Heart right ventricle (tissue), 16 donors: ENCODE data around the gene C19orf47. TPM values are rescaled to one million over a fixed set of nuclear protein-coding genes. Genes with fewer than 3 reads are reported as not detected.
"Not testable (repeated sequence)": the region's sequence is repeated elsewhere in the genome, so short reads cannot be mapped to it uniquely, and the experiment has no call there.

Experiments
- ATAC-seq, 8 donors: fragments of 200-7000 bp; cut with Tn5 transposase; one replicate each; pipeline ENCODE4 v1.9.1; 2020; ENCODE audit warnings: mild to moderate bottlenecking in 8 of 8, moderate library complexity in 8 of 8, moderate number of reproducible peaks in 1 of 8
- DNase-seq, 2 donors: peaks; one replicate each; pipeline ENCODE4 v3.0.0-alpha.2; 2020
- H3K27ac ChIP-seq, 10 donors: fragments of 200-600 bp; sonication (generic) in 2 of 10; one replicate each; pipeline versions ENCODE4 v1.5.0 to v1.8.0; 2020 to 2022; ENCODE audit warnings: mild to moderate bottlenecking in 3 of 10
- H3K27me3 ChIP-seq, 7 donors: fragments of 200-600 bp; one replicate each; pipeline ENCODE4 v1.8.0; 2021 to 2022; ENCODE audit warnings: mild to moderate bottlenecking in 2 of 7
- H3K36me3 ChIP-seq, 9 donors: fragments of 200-600 bp; sonication (generic) in 1 of 9; one replicate each; pipeline versions ENCODE4 v1.5.0 to v1.8.0; 2020 to 2022; ENCODE audit warnings: mild to moderate bottlenecking in 2 of 9
- H3K4me1 ChIP-seq, 9 donors: fragments of 200-600 bp; sonication (generic) in 1 of 9; one replicate each; pipeline versions ENCODE4 v1.5.0 to v1.8.0; 2020 to 2022; ENCODE audit warnings: mild to moderate bottlenecking in 4 of 9
- H3K4me3 ChIP-seq, 10 donors: fragments of 200-600 bp; sonication (generic) in 2 of 10; one replicate each; pipeline versions ENCODE4 v1.5.0 to v1.8.0; 2020 to 2022; ENCODE audit warnings: mild to moderate bottlenecking in 7 of 10, moderate library complexity in 2 of 10
- H3K9me3 ChIP-seq, 11 donors: fragments of 200-600 bp in 10 of 11; sonication (generic) in 2 of 11; one replicate each; pipeline versions ENCODE4 v1.5.0 to v1.8.0; 2013 to 2022; ENCODE audit warnings: mild to moderate bottlenecking in 2 of 11, control low read depth in 1 of 11, moderate library complexity in 1 of 11
- WGBS, 2 donors: extraction: QIAGEN DNeasy Blood & Tissue Kit; methylation state at CpG; one replicate each; pipeline ENCODE4 v1.1.7; 2013; ENCODE audit warnings: inconsistent platforms in 1 of 2; 5-methylcytosine and 5-hydroxymethylcytosine counted together
- intact Hi-C, 10 donors: fragments of 100-400 bp; cut with DNase I; formaldehyde crosslinking; loops; one replicate each; pipeline versions ENCODE4 v1.11.1 to v1.14.2; 2022
- polyA plus RNA-seq, 2 donors: library from polyadenylated mRNA; stranded (reverse); fragments of 200-250 nt; gene quantifications; one replicate each; pipeline ENCODE4 v1.2.3, GENCODE V29; 2013
- total RNA-seq, 10 donors: library from RNA; stranded (reverse); fragmentation: NEBNext Ultra II Directional in 3 of 10; extraction: Animal tissue kit (Norgen Biotek cat#: 25700) in 3 of 10; gene quantifications; one replicate each; pipeline versions ENCODE4 v1.2.1 to v1.2.4, GENCODE V29; 2021 to 2023
- TF ChIP-seq, protein P1 (sequence below), 9 donors: fragments of 200-600 bp; sonication (generic) in 2 of 9; IDR thresholded peaks; one replicate each; pipeline versions ENCODE4 v1.5.0 to v1.8.0; 2021 to 2022; ENCODE audit warnings: antibody characterized with exemption in 9 of 9, mild to moderate bottlenecking in 5 of 9, moderate library complexity in 1 of 9
- donor health status: Arrhythmogenic right ventricular cardiomyopathy.
- donor health status: ischemic (EF 13 %, LVEDD 7.1; RV severe dilation, severe dysfunction).
- donor health status: healthy with polysubstance abuse.
- donor health status: DM: no; HTN: yes; CAD: no.
- donor health status: DM: no; HTN: no; CAD: no.
- donor health status: ischemic (EF 25% LVEDD 6.9; RV normal size, moderate dysfunction).
- donor health status: ischemic (EF 25% LVEDD 5.7; RV mildly dilated, moderate dysfunction).
- donor health status: healthy.
- donor health status: DM: yes; HTN: yes; CAD: no.
- donor health status: Ischemic cardiomyopathy.
- donor health status: ischemic (EF 35%, LVEDD 5.7; RV mildly dilated, moderate dysfunction).
- donor health status: nonischemic (EF 11% LVEDD 7.7; RV severe dilation, severe dysfunction).
- donor health status: DM: yes; HTN: yes; CAD: no.
- donor health status: PGD.
- donor health status: ischemic (EF 29% LVEDD 5.4; RV normal size, mild dysfunction).
- donor health status: nonischemic (EF 23%, LVEDD 6.1; RV moderate dilation, normal function).

Gene C19orf47
- total and polyA plus RNA-seq, 12 donors: 138 to 347 (median 150) TPM

DNA sequence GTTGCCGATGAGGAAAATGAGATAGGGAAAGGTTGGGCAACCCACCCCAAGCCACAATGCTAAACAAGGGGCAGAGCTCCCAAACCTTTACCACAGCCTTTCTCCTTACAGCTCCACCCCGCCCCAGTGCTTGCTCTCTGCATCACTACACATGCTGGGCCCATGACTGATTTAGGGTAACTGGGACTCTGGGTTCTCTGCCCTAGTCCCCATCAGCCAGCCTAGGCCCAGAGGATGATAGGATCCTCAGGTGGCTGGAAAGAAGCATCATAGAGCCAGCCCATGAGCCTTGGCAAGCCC is 11.6 kb downstream of the C19orf47 start:
- no peak overlapping the region for H3K4me3 ChIP-seq
- 89 to 92% methylated on average over 2 of the region's 2 CpGs for WGBS, 2 donors
- intact Hi-C loops: no loop called here
- no peak for DNase-seq
- H3K9me3 ChIP-seq: no peaks in the 10 kb centered on the region
- no peak for ATAC-seq
- no peaks in the 10 kb centered on the region for H3K27me3 ChIP-seq
- no peak overlapping the region for H3K27ac ChIP-seq
- peaks cover 0 to 83% (median 29%) of the 10 kb centered on the region in 9 donors for H3K36me3 ChIP-seq
- H3K4me1 ChIP-seq: peaks cover 0 to 17% (median 7%) of the 10 kb centered on the region in 9 donors
- TF ChIP-seq, protein P1, sequence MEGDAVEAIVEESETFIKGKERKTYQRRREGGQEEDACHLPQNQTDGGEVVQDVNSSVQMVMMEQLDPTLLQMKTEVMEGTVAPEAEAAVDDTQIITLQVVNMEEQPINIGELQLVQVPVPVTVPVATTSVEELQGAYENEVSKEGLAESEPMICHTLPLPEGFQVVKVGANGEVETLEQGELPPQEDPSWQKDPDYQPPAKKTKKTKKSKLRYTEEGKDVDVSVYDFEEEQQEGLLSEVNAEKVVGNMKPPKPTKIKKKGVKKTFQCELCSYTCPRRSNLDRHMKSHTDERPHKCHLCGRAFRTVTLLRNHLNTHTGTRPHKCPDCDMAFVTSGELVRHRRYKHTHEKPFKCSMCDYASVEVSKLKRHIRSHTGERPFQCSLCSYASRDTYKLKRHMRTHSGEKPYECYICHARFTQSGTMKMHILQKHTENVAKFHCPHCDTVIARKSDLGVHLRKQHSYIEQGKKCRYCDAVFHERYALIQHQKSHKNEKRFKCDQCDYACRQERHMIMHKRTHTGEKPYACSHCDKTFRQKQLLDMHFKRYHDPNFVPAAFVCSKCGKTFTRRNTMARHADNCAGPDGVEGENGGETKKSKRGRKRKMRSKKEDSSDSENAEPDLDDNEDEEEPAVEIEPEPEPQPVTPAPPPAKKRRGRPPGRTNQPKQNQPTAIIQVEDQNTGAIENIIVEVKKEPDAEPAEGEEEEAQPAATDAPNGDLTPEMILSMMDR (IDR thresholded peaks at IDR 0.05): no peak

DNA sequence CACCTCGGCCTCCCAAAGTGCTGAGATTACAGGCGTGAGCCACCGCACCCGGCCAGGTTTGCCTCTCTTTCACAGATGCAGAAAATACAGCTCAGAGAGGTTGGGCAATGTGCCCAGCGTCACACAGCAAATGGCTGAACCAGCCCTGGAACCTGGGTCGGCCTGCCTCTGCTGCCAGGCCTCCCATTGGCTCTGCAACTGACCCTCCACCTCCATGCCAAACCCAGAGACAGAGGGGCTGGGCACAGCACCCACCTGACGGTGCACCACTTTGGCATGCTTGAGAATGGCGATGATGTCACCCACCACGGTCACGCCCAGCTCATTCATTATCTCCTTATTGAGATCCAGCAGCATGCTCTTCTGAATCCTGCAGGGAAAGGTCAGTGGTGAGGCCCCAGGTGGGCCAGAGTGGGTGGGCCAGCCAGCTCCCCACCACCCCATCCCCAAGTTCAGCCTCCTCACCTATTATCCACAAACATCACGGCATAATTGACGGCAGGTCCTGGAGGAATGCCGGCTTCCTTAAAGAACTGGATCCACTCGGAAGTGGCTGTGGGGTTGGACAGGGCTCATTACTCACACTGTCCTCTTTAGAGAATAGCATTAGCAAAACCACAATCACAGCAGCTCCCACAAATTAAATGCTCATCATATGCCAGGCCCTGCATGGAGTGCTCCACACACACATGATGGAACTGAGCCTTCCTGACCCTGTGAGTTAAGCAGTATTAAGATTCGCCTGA is 12.2 kb downstream of the C19orf47 start:
- WGBS, 2 donors: 91 to 92% methylated on average over 15 of the region's 15 CpGs
- Histone ChIP-seq H3K4me3 (no peak overlapping the region), H3K4me1 (peaks cover 0 to 12% (median 3%) of the 10 kb centered on the region in 9 donors), H3K36me3 (peaks cover 0 to 84% (median 34%) of the 10 kb centered on the region in 9 donors), H3K27me3 (no peaks in the 10 kb centered on the region), H3K9me3 (no peaks in the 10 kb centered on the region), H3K27ac (no peak overlapping the region)
- TF ChIP-seq, protein P1 (IDR thresholded peaks at IDR 0.05): no peak
- ATAC-seq (peak in 1 of 8 donors; percentile 25), DNase-seq (no peak)
- intact Hi-C loops: no loop called here

DNA sequence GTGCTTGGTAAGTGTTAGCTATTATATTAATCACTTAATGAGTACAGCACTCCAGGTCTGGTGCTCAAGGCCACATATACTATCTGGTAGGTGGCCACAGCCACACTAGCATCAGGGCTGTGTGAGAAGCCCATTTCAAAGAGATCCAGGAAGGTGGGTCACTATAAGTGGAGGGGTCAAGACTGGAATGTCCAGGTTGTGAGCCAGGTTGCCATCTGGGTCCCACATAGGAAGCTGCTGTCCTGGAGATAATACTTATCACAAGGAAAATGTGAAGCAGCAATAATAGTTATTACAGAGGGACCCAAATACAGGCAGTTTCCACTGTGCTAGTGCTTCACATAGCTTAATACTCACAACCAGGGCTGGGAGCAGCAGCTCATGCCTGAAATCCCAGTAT is 13.1 kb downstream of the C19orf47 start:
- DNase-seq (no peak), ATAC-seq (no peak)
- intact Hi-C loops: no loop called here
- Histone ChIP-seq H3K27me3 (no peaks in the 10 kb centered on the region), H3K27ac (no peak overlapping the region), H3K4me1 (peaks cover 0 to 5% (median 0%) of the 10 kb centered on the region in 9 donors), H3K36me3 (peaks cover 0 to 84% (median 40%) of the 10 kb centered on the region in 9 donors), H3K4me3 (no peak overlapping the region), H3K9me3 (no peaks in the 10 kb centered on the region)
- TF ChIP-seq, protein P1 (IDR thresholded peaks at IDR 0.05): no peak

DNA sequence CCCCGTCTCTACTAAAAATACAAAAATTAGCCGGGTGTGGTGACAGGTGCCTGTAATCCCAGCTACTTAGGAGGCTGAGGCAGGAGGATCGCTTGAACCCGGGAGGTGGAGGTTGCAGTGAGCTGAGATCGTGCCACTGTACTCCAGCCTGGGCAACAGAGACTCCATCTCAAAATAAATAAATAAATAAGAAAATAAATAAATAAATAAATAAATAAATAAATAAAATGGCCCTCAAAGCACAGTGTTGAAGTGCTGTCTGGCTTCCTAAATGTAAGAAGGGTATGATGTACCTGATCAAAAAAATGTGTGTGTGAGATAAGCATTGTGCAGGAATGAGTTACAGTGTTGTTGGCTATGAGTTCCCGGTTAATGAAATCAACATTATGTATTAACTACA is 15.1 kb downstream of the C19orf47 start:
- peaks cover 0 to 89% (median 50%) of the 10 kb centered on the region in 9 donors for H3K36me3 ChIP-seq
- H3K9me3 ChIP-seq, H3K27me3 ChIP-seq, H3K4me1 ChIP-seq, H3K4me3 ChIP-seq, H3K27ac ChIP-seq, DNase-seq, ATAC-seq, intact Hi-C loops: not testable (repeated sequence)
- 95 to 97% methylated on average over 6 of the region's 6 CpGs for WGBS, 2 donors

DNA sequence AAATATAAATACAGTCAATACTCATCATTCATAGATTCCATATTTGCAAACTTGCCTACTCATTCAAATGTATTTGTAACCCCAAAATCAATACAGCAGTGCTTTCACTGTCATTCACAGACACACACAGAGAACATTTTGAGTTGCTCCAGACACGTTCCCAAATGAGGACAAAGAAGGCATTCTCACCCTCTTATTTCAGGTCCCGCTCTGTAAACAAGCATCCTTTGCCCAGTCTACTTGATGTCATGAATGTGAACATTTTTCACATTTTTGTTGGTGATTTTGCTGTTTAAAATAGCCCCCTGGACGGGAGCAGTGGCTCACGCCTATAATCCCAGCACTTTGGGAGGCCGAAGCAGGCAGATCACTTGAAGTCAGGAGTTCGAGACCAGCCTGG is 15.5 kb downstream of the C19orf47 start:
- ATAC-seq: no peak
- DNase-seq: no peak
- no peak overlapping the region for H3K4me3 ChIP-seq
- intact Hi-C loops: no loop called here
- peaks cover 0 to 92% (median 54%) of the 10 kb centered on the region in 9 donors for H3K36me3 ChIP-seq
- no peak overlapping the region for H3K27ac ChIP-seq
- TF ChIP-seq, protein P1 (IDR thresholded peaks at IDR 0.05): no peak
- WGBS, 2 donors: 89 to 90% methylated on average over 6 of the region's 6 CpGs
- no peaks in the 10 kb centered on the region for H3K27me3 ChIP-seq
- no peaks in the 10 kb centered on the region for H3K9me3 ChIP-seq
- H3K4me1 ChIP-seq: peaks cover 0 to 2% (median 0%) of the 10 kb centered on the region in 9 donors
